T-helper 2 cell treated with Interferon-gamma antibody and Interleukin-4, amounts not matched to agents 5 μg/mL and 100 μg/mL, for 36 hours (primary cell): ENCODE measurements around the gene RXFP2.

Source experiments
- DNase-seq: peaks from one replicate; pipeline ENCODE4 v3.0.0; 2021; ENCODE audit warnings: low spot score
- H3K27ac Mint-ChIP-seq: one replicate; pipeline ENCODE4 v1.8.0; 2021; ENCODE audit warnings: mild to moderate bottlenecking, mixed read lengths
- H3K27me3 Mint-ChIP-seq: one replicate; pipeline ENCODE4 v1.8.0; 2021; ENCODE audit warnings: low read depth, mixed read lengths
- H3K36me3 Mint-ChIP-seq: one replicate; pipeline ENCODE4 v1.8.0; 2021; ENCODE audit warnings: low read depth, mixed read lengths
- H3K4me1 Mint-ChIP-seq: one replicate; pipeline ENCODE4 v1.8.0; 2021; ENCODE audit warnings: low read depth, mixed read lengths
- H3K4me3 Mint-ChIP-seq: one replicate; pipeline ENCODE4 v1.8.0; 2022; ENCODE audit warnings: mild to moderate bottlenecking, moderate library complexity, mixed read lengths
- H3K9me3 Mint-ChIP-seq: one replicate; pipeline ENCODE4 v1.8.0; 2021; ENCODE audit warnings: mixed read lengths

The RXFP2 gene

GRCh38 chr13:31818236-31818635 lies 78.9 kb downstream of the RXFP2 start:
- H3K4me1 Mint-ChIP-seq: peaks cover 6% of the 10 kb centered on the region
- no peak for DNase-seq
- H3K27me3 Mint-ChIP-seq: peaks cover 32% of the 10 kb centered on the region
- H3K36me3 Mint-ChIP-seq: peaks cover 2% of the 10 kb centered on the region
- H3K27ac Mint-ChIP-seq: no peak overlapping the region
- H3K9me3 Mint-ChIP-seq: peaks cover 20% of the 10 kb centered on the region
- no peak overlapping the region for H3K4me3 Mint-ChIP-seq

GRCh38 chr13:31824705-31825517 lies 85.6 kb downstream of the RXFP2 start:
- Mint-ChIP-seq H3K4me1 (peaks cover 2% of the 10 kb centered on the region), H3K36me3 (no peaks in the 10 kb centered on the region), H3K27ac (no peak overlapping the region), H3K9me3 (no peaks in the 10 kb centered on the region), H3K27me3 (peaks cover 12% of the 10 kb centered on the region), H3K4me3 (no peak overlapping the region)
- no peak for DNase-seq

GRCh38 chr13:31826521-31826920 lies 87.2 kb downstream of the RXFP2 start:
- H3K27me3 Mint-ChIP-seq: peaks cover 9% of the 10 kb centered on the region
- H3K4me3 Mint-ChIP-seq: no peak overlapping the region
- H3K4me1 Mint-ChIP-seq: peaks cover 2% of the 10 kb centered on the region
- H3K27ac Mint-ChIP-seq: no peak overlapping the region
- H3K36me3 Mint-ChIP-seq: no peaks in the 10 kb centered on the region
- H3K9me3 Mint-ChIP-seq: no peaks in the 10 kb centered on the region
- DNase-seq: no peak

DNA sequence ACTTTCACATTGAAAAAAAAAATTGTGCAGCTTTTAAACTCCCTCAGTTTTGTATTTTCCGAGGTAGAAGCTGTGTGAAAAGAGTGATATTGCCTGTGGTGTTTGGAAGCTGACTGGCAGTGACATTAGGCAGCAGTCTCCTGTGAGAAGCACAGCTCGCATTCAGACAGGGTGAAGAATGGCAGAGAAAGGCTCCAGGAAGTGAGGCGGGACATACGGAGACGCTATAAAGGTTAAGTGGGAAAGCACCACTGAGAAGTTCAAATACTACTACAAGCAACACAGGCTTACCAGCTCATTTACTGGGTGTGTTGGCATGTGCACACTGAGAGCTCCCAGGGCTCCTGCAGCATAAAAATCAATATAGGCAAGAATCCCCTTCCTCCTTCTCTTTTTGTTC lies 88.4 kb downstream of the RXFP2 start:
- Mint-ChIP-seq H3K27ac (no peak overlapping the region), H3K4me3 (no peak overlapping the region), H3K27me3 (peaks cover 9% of the 10 kb centered on the region), H3K9me3 (no peaks in the 10 kb centered on the region), H3K4me1 (peaks cover 2% of the 10 kb centered on the region), H3K36me3 (no peaks in the 10 kb centered on the region)
- no peak for DNase-seq

DNA sequence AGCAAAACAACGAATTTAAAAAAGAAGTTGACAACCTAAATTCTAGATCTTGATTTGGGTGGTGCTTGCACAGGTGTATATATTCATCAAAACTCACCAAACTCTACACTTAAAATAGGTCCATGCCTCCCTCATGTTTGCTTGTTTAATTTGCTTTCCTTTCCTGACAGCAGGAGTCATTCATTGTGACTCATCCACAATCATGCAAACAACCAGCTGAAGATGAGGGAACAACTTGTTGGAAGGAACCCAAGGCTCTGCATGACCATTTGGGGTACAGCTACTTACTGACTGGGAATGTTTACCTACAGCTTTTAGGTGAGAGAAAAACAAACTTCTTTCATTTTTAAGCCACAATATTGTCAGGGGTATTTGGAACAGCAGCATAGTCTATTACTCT lies 96.6 kb downstream of the RXFP2 start:
- H3K9me3 Mint-ChIP-seq: no peaks in the 10 kb centered on the region
- H3K27me3 Mint-ChIP-seq: peaks cover 27% of the 10 kb centered on the region
- no peak overlapping the region for H3K4me3 Mint-ChIP-seq
- no peaks in the 10 kb centered on the region for H3K4me1 Mint-ChIP-seq
- H3K27ac Mint-ChIP-seq: no peak overlapping the region
- DNase-seq: no peak
- no peaks in the 10 kb centered on the region for H3K36me3 Mint-ChIP-seq

- no peak overlapping the region for H3K4me3 Mint-ChIP-seq
- no peak overlapping the region for H3K27ac Mint-ChIP-seq
- peaks cover 60% of the 10 kb centered on the region for H3K27me3 Mint-ChIP-seq
These were observed 103.7 kb downstream of the RXFP2 start for GRCh38 chr13:31843044-31843443.

GRCh38 chr13:31846182-31846938 lies 107.0 kb downstream of the RXFP2 start:
- peaks cover 1% of the 10 kb centered on the region for H3K36me3 Mint-ChIP-seq
- peaks cover 64% of the 10 kb centered on the region for H3K27me3 Mint-ChIP-seq
- H3K27ac Mint-ChIP-seq: peak overlapping the region; percentile 43
- no peaks in the 10 kb centered on the region for H3K9me3 Mint-ChIP-seq
- peaks cover 29% of the 10 kb centered on the region for H3K4me1 Mint-ChIP-seq
- DNase-seq: peak; percentile 85
- peak overlapping the region; percentile 83 for H3K4me3 Mint-ChIP-seq

More at GRCh38 chr13:31843044-31843443, 103.7 kb downstream of the RXFP2 start:
- H3K9me3 Mint-ChIP-seq: no peaks in the 10 kb centered on the region
- no peak for DNase-seq
- H3K36me3 Mint-ChIP-seq: no peaks in the 10 kb centered on the region
- peaks cover 20% of the 10 kb centered on the region for H3K4me1 Mint-ChIP-seq

DNA sequence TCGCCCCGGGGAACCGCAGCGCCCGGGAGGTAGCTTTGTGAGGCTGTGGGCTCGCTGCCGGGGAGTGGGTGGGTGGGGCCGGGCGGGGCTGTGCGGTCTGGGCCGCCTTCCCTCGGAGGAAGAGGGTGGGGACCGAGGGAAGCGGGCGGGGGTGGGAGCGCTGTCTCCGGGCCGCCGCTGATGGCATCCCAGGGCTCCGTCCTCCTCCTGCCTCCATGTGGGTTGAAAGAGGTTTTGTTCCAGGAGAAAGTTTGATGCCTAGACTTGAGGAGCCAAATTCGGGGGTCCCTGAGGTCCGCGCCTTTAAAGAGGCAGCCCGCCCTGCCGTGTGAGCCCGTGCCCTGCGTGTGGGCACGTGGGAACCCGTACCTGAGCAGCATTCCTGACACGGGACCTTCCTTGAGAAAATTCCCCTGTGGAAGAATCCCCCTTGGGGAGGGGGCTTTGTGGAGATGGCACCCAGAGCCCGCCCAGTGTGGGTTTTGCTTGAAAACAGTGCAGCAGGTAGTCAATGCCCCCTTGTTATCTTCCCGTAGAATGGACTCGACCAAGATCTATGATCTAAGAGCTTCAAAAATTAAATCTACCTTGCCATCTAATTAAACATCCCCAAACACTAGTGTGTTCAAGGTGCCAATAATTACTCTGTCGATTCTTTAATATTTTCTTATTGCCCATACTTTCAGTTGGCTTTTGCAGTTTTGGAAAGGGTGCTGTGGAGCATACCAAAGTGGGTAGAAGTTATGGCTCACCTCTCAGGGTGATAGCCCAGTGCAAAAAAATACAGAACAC lies 107.8 kb downstream of the RXFP2 start:
- Mint-ChIP-seq H3K4me1 (peaks cover 29% of the 10 kb centered on the region), H3K36me3 (peaks cover 1% of the 10 kb centered on the region), H3K4me3 (peak overlapping the region; percentile 78), H3K27ac (no peak overlapping the region), H3K9me3 (no peaks in the 10 kb centered on the region), H3K27me3 (peaks cover 67% of the 10 kb centered on the region)
- no peak for DNase-seq

- H3K9me3 Mint-ChIP-seq: no peaks in the 10 kb centered on the region
- H3K27ac Mint-ChIP-seq: no peak overlapping the region
- H3K4me1 Mint-ChIP-seq: peaks cover 29% of the 10 kb centered on the region
- peaks cover 60% of the 10 kb centered on the region for H3K27me3 Mint-ChIP-seq
- no peak for DNase-seq
- H3K4me3 Mint-ChIP-seq: no peak overlapping the region
- peaks cover 1% of the 10 kb centered on the region for H3K36me3 Mint-ChIP-seq
These were observed 109.3 kb downstream of the RXFP2 start for GRCh38 chr13:31848621-31849020.

GRCh38 chr13:31849206-31849605 lies 109.9 kb downstream of the RXFP2 start:
- DNase-seq: no peak
- H3K27me3 Mint-ChIP-seq: peaks cover 54% of the 10 kb centered on the region
- peaks cover 1% of the 10 kb centered on the region for H3K36me3 Mint-ChIP-seq
- peaks cover 29% of the 10 kb centered on the region for H3K4me1 Mint-ChIP-seq
- no peaks in the 10 kb centered on the region for H3K9me3 Mint-ChIP-seq
- no peak overlapping the region for H3K27ac Mint-ChIP-seq
- H3K4me3 Mint-ChIP-seq: no peak overlapping the region

GRCh38 chr13:31850041-31850555 lies 110.8 kb downstream of the RXFP2 start:
- Mint-ChIP-seq H3K27ac (no peak overlapping the region), H3K9me3 (no peaks in the 10 kb centered on the region), H3K4me3 (no peak overlapping the region), H3K36me3 (peaks cover 1% of the 10 kb centered on the region), H3K27me3 (peaks cover 49% of the 10 kb centered on the region), H3K4me1 (peaks cover 23% of the 10 kb centered on the region)
- no peak for DNase-seq

GRCh38 chr13:31851216-31851615 lies 111.9 kb downstream of the RXFP2 start:
- Mint-ChIP-seq H3K4me1 (peaks cover 17% of the 10 kb centered on the region), H3K27ac (no peak overlapping the region), H3K36me3 (peaks cover 1% of the 10 kb centered on the region), H3K4me3 (no peak overlapping the region), H3K9me3 (no peaks in the 10 kb centered on the region), H3K27me3 (peaks cover 48% of the 10 kb centered on the region)
- no peak for DNase-seq
